ENCODE data around the gene CTXND1. TPM values are rescaled to one million over a fixed set of nuclear protein-coding genes. Genes with fewer than 3 reads are reported as not detected.
A peak's percentile ranks its signal among the peaks of the same experiment; 100 is the strongest.

CTXND1 gene
- total RNA-seq, 1 experiment from 2014 or later: 0.04 TPM

- H3K9me3 Mint-ChIP-seq: no peaks in the 10 kb centered on the region
- no peak for ATAC-seq
- H3K4me1 Mint-ChIP-seq: peaks cover 21% of the 10 kb centered on the region
- no peak for TF ChIP-seq CTCF (IDR thresholded peaks at IDR 0.05)
- no peak for TF ChIP-seq ZNF671 (CRISPR knock-in tag; IDR thresholded peaks at IDR 0.05)
- TF ChIP-seq AR (CRISPR knock-in tag; IDR thresholded peaks at IDR 0.05): no peak
- TF ChIP-seq CBFB (CRISPR knock-in tag; IDR thresholded peaks at IDR 0.05; ENCODE audit: low read depth): no peak
- no peak for TF ChIP-seq RORB (CRISPR knock-in tag; IDR thresholded peaks at IDR 0.05)
- no peak for TF ChIP-seq ELF4 (CRISPR knock-in tag; IDR thresholded peaks at IDR 0.05; ENCODE audit: low read depth)
- TF ChIP-seq SOX15 (CRISPR knock-in tag; IDR thresholded peaks at IDR 0.05): no peak
- TF ChIP-seq AFF4 (CRISPR knock-in tag; IDR thresholded peaks at IDR 0.05; ENCODE audit: borderline replicate concordance): no peak
- TF ChIP-seq SMAD4 (CRISPR knock-in tag; IDR thresholded peaks at IDR 0.05): no peak
- no peak for TF ChIP-seq FOXJ3 (CRISPR knock-in tag; IDR thresholded peaks at IDR 0.05; ENCODE audit: borderline replicate concordance)
- TF ChIP-seq NR2C2 (CRISPR knock-in tag; IDR thresholded peaks at IDR 0.05): no peak
- ChIA-PET CTCF (no interaction called here), POLR2A (no interaction called here)
- no peak overlapping the region for H3K27ac Mint-ChIP-seq
- no peak overlapping the region for H3K4me3 Mint-ChIP-seq
- DNase-seq (ENCODE audit: low spot score): no peak
- H3K36me3 Mint-ChIP-seq: no peaks in the 10 kb centered on the region
- H3K27me3 Mint-ChIP-seq (ENCODE audit: low read depth): no peaks in the 10 kb centered on the region; the same call in 1 of the 2 replicates
Observed at GRCh38 chr15:80201256-80202015, 50.6 kb downstream of the CTXND1 start.

- Mint-ChIP-seq H3K4me3 (no peak overlapping the region), H3K27ac (peak overlapping the region; percentile 37), H3K4me1 (peaks cover 21% of the 10 kb centered on the region), H3K36me3 (no peaks in the 10 kb centered on the region), H3K27me3 (ENCODE audit: low read depth) (no peaks in the 10 kb centered on the region; the same call in none of the 2 replicates), H3K9me3 (0 out of 2 replicates have a peak, but pooled peaks cover 4% of the 10 kb centered on the region)
- DNase-seq (ENCODE audit: low spot score): no peak
- CTCF ChIA-PET: interaction anchor here (0.6 to 1.4 kb wide), 8 partner anchors 16 to 347 kb away, joined by 3 to 8 read pairs (median 4); no protein-coding TSS in a partner anchor
- ATAC-seq: no peak
- POLR2A ChIA-PET: no interaction called here
- TF ChIP-seq ZNF396 (CRISPR knock-in tag; IDR thresholded peaks at IDR 0.05; ENCODE audit: borderline replicate concordance) (no peak), ZNF281 (CRISPR knock-in tag; IDR thresholded peaks at IDR 0.05) (no peak), JUN (CRISPR knock-in tag; IDR thresholded peaks at IDR 0.05) (no peak), IRF1 (CRISPR knock-in tag; IDR thresholded peaks at IDR 0.05) (no peak), NFATC4 (CRISPR knock-in tag; IDR thresholded peaks at IDR 0.05) (no peak), GTF2I (CRISPR knock-in tag; conservative IDR thresholded peaks at IDR 0.05) (no peak), PRDM15 (CRISPR knock-in tag; IDR thresholded peaks at IDR 0.05) (no peak)
Observed at GRCh38 chr15:80199869-80200268, 52.1 kb downstream of the CTXND1 start.

Data from WTC11 (cell line).